IgD-negative memory B cell (primary cell): ENCODE measurements around the gene KNOP1. TPM values are rescaled to one million over a fixed set of nuclear protein-coding genes. Genes with fewer than 3 reads are reported as not detected.
A peak's percentile ranks its signal among the peaks of the same experiment; 100 is the strongest.

Experiments
- H3K27ac Mint-ChIP-seq, 3 donors: one replicate each; pipeline ENCODE4 v1.8.0; 2020 to 2022; ENCODE audit warnings: mild to moderate bottlenecking in 3 of 3, mixed read lengths in 3 of 3, moderate library complexity in 1 of 3
- H3K27me3 Mint-ChIP-seq: one replicate; pipeline ENCODE4 v1.8.0; 2021; ENCODE audit warnings: mixed read lengths
- H3K36me3 Mint-ChIP-seq: one replicate; pipeline ENCODE4 v1.8.0; 2020; ENCODE audit warnings: mild to moderate bottlenecking, mixed read lengths
- H3K4me1 Mint-ChIP-seq, 3 donors: one replicate each; pipeline ENCODE4 v1.8.0; 2020 to 2022; ENCODE audit warnings: mixed read lengths in 3 of 3, mild to moderate bottlenecking in 1 of 3
- H3K4me3 Mint-ChIP-seq, 4 donors: one replicate each; pipeline ENCODE4 v1.8.0; 2020 to 2022; ENCODE audit warnings: mild to moderate bottlenecking in 4 of 4, mixed read lengths in 4 of 4, moderate library complexity in 3 of 4
- H3K9me3 Mint-ChIP-seq, 3 donors: one replicate each; pipeline ENCODE4 v1.8.0; 2020 to 2021; ENCODE audit warnings: mixed read lengths in 3 of 3, mild to moderate bottlenecking in 1 of 3
- polyA plus RNA-seq: library from polyadenylated mRNA; unstranded; fragments of 300-500 nt; fragmentation: Illumina TruSeq; gene quantifications from one replicate; pipeline ENCODE4 v1.2.3, GENCODE V29; 2021

The KNOP1 gene
- polyA plus RNA-seq, 1 donor from 2014 or later: 12.6 TPM

GRCh38 chr16:19748389-19749168 lies 30.6 kb upstream of the KNOP1 start:
- Mint-ChIP-seq H3K27me3 (peaks cover 1% of the 10 kb centered on the region), H3K4me3 (no peak overlapping the region), H3K4me1 (no peaks in the 10 kb centered on the region), H3K9me3 (no peaks in the 10 kb centered on the region), H3K36me3 (no peaks in the 10 kb centered on the region), H3K27ac (no peak overlapping the region)

GRCh38 chr16:19746561-19746960 lies 28.5 kb upstream of the KNOP1 start:
- Mint-ChIP-seq H3K4me1 (no peaks in the 10 kb centered on the region), H3K4me3 (no peak overlapping the region), H3K9me3 (no peaks in the 10 kb centered on the region), H3K27me3 (peaks cover 1% of the 10 kb centered on the region), H3K36me3 (no peaks in the 10 kb centered on the region), H3K27ac (no peak overlapping the region)

- Mint-ChIP-seq H3K36me3 (no peaks in the 10 kb centered on the region), H3K4me1 (no peaks in the 10 kb centered on the region), H3K9me3 (no peaks in the 10 kb centered on the region), H3K27ac (no peak overlapping the region), H3K27me3 (peaks cover 1% of the 10 kb centered on the region), H3K4me3 (no peak overlapping the region)
These were observed 27.4 kb upstream of the KNOP1 start for GRCh38 chr16:19745286-19746010.

GRCh38 chr16:19744670-19745069 lies 26.6 kb upstream of the KNOP1 start:
- Mint-ChIP-seq H3K4me3 (no peak overlapping the region), H3K27ac (no peak overlapping the region), H3K27me3 (peaks cover 1% of the 10 kb centered on the region), H3K4me1 (no peaks in the 10 kb centered on the region), H3K36me3 (no peaks in the 10 kb centered on the region), H3K9me3 (no peaks in the 10 kb centered on the region)

- Mint-ChIP-seq H3K4me3 (no peak overlapping the region), H3K27ac (no peak overlapping the region), H3K36me3 (no peaks in the 10 kb centered on the region), H3K9me3 (no peaks in the 10 kb centered on the region), H3K4me1 (no peaks in the 10 kb centered on the region), H3K27me3 (peaks cover 1% of the 10 kb centered on the region)
These were observed 25.8 kb upstream of the KNOP1 start for GRCh38 chr16:19743816-19744159.

- Mint-ChIP-seq H3K9me3 (no peaks in the 10 kb centered on the region), H3K4me3 (no peak overlapping the region), H3K27me3 (no peaks in the 10 kb centered on the region), H3K27ac (no peak overlapping the region), H3K36me3 (no peaks in the 10 kb centered on the region), H3K4me1 (no peaks in the 10 kb centered on the region)
These were observed 23.3 kb upstream of the KNOP1 start for GRCh38 chr16:19741354-19741753.

- H3K27ac Mint-ChIP-seq: no peak overlapping the region
- H3K4me3 Mint-ChIP-seq: no peak overlapping the region
- no peaks in the 10 kb centered on the region for H3K4me1 Mint-ChIP-seq
- peaks cover 2% of the 10 kb centered on the region for H3K36me3 Mint-ChIP-seq
- no peaks in the 10 kb centered on the region for H3K9me3 Mint-ChIP-seq
- H3K27me3 Mint-ChIP-seq: no peaks in the 10 kb centered on the region
These were observed 19.4 kb upstream of the KNOP1 start for GRCh38 chr16:19737306-19738038.

GRCh38 chr16:19735074-19735867 lies 17.2 kb upstream of the KNOP1 start:
- no peaks in the 10 kb centered on the region for H3K9me3 Mint-ChIP-seq

GRCh38 chr16:19733551-19733950 lies 15.5 kb upstream of the KNOP1 start:
- Mint-ChIP-seq H3K27ac (no peak overlapping the region), H3K9me3 (no peaks in the 10 kb centered on the region), H3K36me3 (peaks cover 2% of the 10 kb centered on the region), H3K4me3 (no peak overlapping the region), H3K27me3 (no peaks in the 10 kb centered on the region), H3K4me1 (no peaks in the 10 kb centered on the region)

More at GRCh38 chr16:19735074-19735867, 17.2 kb upstream of the KNOP1 start:
- no peak overlapping the region for H3K4me3 Mint-ChIP-seq
- H3K36me3 Mint-ChIP-seq: peaks cover 2% of the 10 kb centered on the region
- no peaks in the 10 kb centered on the region for H3K27me3 Mint-ChIP-seq
- no peak overlapping the region for H3K27ac Mint-ChIP-seq
- no peaks in the 10 kb centered on the region for H3K4me1 Mint-ChIP-seq

GRCh38 chr16:19728636-19728965 lies 10.6 kb upstream of the KNOP1 start:
- Mint-ChIP-seq H3K36me3 (peaks cover 2% of the 10 kb centered on the region), H3K27ac (no peak overlapping the region), H3K27me3 (no peaks in the 10 kb centered on the region), H3K4me1 (no peaks in the 10 kb centered on the region), H3K9me3 (no peaks in the 10 kb centered on the region), H3K4me3 (no peak overlapping the region)

GRCh38 chr16:19722981-19723380 lies 5.0 kb upstream of the KNOP1 start:
- peaks cover 0 to 7% (median 0%) of the 10 kb centered on the region in 3 donors for H3K4me1 Mint-ChIP-seq
- H3K36me3 Mint-ChIP-seq: no peaks in the 10 kb centered on the region
- peak overlapping the region in 1 of 4 donors; percentile 27 for H3K4me3 Mint-ChIP-seq
- no peaks in the 10 kb centered on the region for H3K9me3 Mint-ChIP-seq
- no peak overlapping the region for H3K27ac Mint-ChIP-seq
- no peaks in the 10 kb centered on the region for H3K27me3 Mint-ChIP-seq

GRCh38 chr16:19722269-19722952 lies 4.4 kb upstream of the KNOP1 start:
- H3K27me3 Mint-ChIP-seq: no peaks in the 10 kb centered on the region
- peak overlapping the region in 1 of 4 donors; percentile 27 for H3K4me3 Mint-ChIP-seq
- H3K27ac Mint-ChIP-seq: no peak overlapping the region
- H3K4me1 Mint-ChIP-seq: peaks cover under 1 to 11% (median under 1%) of the 10 kb centered on the region in 3 donors
- no peaks in the 10 kb centered on the region for H3K36me3 Mint-ChIP-seq
- no peaks in the 10 kb centered on the region for H3K9me3 Mint-ChIP-seq

- Mint-ChIP-seq H3K27me3 (no peaks in the 10 kb centered on the region), H3K9me3 (peaks cover 0 to 3% (median 1%) of the 10 kb centered on the region in 3 donors), H3K27ac (peak overlapping the region in 1 of 3 donors; percentile 42), H3K36me3 (peaks cover 10% of the 10 kb centered on the region), H3K4me1 (peaks cover 14 to 27% (median 16%) of the 10 kb centered on the region in 3 donors), H3K4me3 (peak overlapping the region; percentile 90 to 97 (median 96))
These were observed 568 bp upstream of the KNOP1 start for GRCh38 chr16:19718624-19718965.

- H3K27me3 Mint-ChIP-seq: no peaks in the 10 kb centered on the region
- H3K4me1 Mint-ChIP-seq: peaks cover 14 to 27% (median 16%) of the 10 kb centered on the region in 3 donors
- H3K36me3 Mint-ChIP-seq: peaks cover 10% of the 10 kb centered on the region
- peak overlapping the region; percentile 79 to 84 (median 80) for H3K27ac Mint-ChIP-seq
- H3K9me3 Mint-ChIP-seq: peaks cover 0 to 3% (median 1%) of the 10 kb centered on the region in 3 donors
- H3K4me3 Mint-ChIP-seq: peak overlapping the region; percentile 90 to 97 (median 96)
These were observed 713 bp downstream of the KNOP1 start for GRCh38 chr16:19717314-19717713.
